H1 (cell line): ENCODE measurements around the gene CRB2. TPM values are rescaled to one million over a fixed set of nuclear protein-coding genes. Genes with fewer than 3 reads are reported as not detected.

Experiments
- HDAC2 ChIP-seq, 2 experiments: fragments of 300-600 bp in 1 of 2; sonication (generic) in 1 of 2; IDR thresholded peaks; 2 replicates each; pipeline ENCODE4 v1.6.1; 2011 to 2012; ENCODE audit warnings: low read depth in 2 of 2, low read length in 2 of 2, mild to moderate bottlenecking in 2 of 2, moderate library complexity in 2 of 2, borderline replicate concordance in 1 of 2, inconsistent platforms in 1 of 2
- SIN3A ChIP-seq, 2 experiments: IDR thresholded peaks in 1 of 2; conservative IDR thresholded peaks in 1 of 2; 2 replicates each; pipeline ENCODE4 v1.6.1; 2011 to 2012; ENCODE audit warnings: low read length in 2 of 2, improper control_type of control experiment in 1 of 2, low read depth in 1 of 2, mild to moderate bottlenecking in 1 of 2
- polyA plus RNA-seq, 7 experiments: library from polyadenylated mRNA; depleted of rRNA in 3 of 7; stranded (reverse) in 5 of 7; unstranded in 2 of 7; fragments of >200 nt in 5 of 7; fragments of 200-250 nt in 2 of 7; gene quantifications; 1 replicate in 5 of 7; 2 replicates in 1 of 7; 4 replicates in 1 of 7; pipeline versions ENCODE4 v1.2.1 to v1.2.3, GENCODE V29; 2011 to 2013; ENCODE audit warnings: missing spikeins in 2 of 7, mixed read lengths in 2 of 7
- total RNA-seq: library from RNA; stranded (reverse); fragmentation: NEBNext Ultra II Directional; extraction: Animal tissue kit (Norgen Biotek cat#: 25700); gene quantifications from 2 replicates; pipeline ENCODE4 v1.2.1, GENCODE V29; 2021
- TF ChIP-seq, protein P1 (sequence below): IDR thresholded peaks from 2 replicates; pipeline ENCODE4 v1.6.1; 2012; ENCODE audit warnings: inconsistent platforms
- TF ChIP-seq, protein P2 (sequence below): IDR thresholded peaks from 2 replicates; pipeline ENCODE4 v1.6.1; 2012; ENCODE audit warnings: low read length, inconsistent platforms

The CRB2 gene
- total and polyA plus RNA-seq, 2 of the 8 experiments (the other 6 are each of a cell fraction or from before 2014, with no cell fraction given): 4.0 to 8.4 TPM

DNA sequence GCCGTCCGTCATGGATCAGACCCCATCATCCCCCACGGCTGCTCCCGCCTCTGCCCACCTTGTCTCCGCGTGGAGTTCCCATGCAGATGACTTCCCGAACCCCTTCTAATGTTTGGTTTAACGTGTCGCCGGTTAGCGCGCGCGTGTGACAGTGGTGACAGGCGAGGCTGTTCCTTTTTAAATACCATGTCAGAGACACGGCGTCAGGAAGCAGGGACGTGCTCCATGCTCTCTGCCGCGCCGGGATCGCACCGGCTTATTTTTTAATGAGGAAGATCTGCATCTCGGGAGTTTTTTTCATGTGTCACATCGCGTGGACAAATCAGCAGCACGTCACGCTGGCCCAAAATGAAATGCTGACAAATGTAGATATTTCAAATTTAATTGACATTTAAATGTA, 35.9 kb downstream of the CRB2 start (continued):
- TF ChIP-seq SIN3A (conservative IDR thresholded peaks at IDR 0.05 in 1 of 2, IDR thresholded peaks at IDR 0.05 in 1 of 2; ENCODE audit: low read depth in 1 of 2, low read length in 2 of 2) (no peak), HDAC2 (IDR thresholded peaks at IDR 0.05; ENCODE audit: borderline replicate concordance in 1 of 2, low read depth in 2 of 2, low read length in 2 of 2) (no peak)
- TF ChIP-seq, protein P1, sequence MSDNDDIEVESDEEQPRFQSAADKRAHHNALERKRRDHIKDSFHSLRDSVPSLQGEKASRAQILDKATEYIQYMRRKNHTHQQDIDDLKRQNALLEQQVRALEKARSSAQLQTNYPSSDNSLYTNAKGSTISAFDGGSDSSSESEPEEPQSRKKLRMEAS: no peak
- TF ChIP-seq, protein P2, sequence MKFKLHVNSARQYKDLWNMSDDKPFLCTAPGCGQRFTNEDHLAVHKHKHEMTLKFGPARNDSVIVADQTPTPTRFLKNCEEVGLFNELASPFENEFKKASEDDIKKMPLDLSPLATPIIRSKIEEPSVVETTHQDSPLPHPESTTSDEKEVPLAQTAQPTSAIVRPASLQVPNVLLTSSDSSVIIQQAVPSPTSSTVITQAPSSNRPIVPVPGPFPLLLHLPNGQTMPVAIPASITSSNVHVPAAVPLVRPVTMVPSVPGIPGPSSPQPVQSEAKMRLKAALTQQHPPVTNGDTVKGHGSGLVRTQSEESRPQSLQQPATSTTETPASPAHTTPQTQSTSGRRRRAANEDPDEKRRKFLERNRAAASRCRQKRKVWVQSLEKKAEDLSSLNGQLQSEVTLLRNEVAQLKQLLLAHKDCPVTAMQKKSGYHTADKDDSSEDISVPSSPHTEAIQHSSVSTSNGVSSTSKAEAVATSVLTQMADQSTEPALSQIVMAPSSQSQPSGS: no peak
